Measurements from ENCODE around the gene ZSWIM4.
"Not testable (repeated sequence)": the region's sequence is repeated elsewhere in the genome, so short reads cannot be mapped to it uniquely, and the experiment has no call there.

ZSWIM4 gene

GRCh38 chr19:13794757-13795589, at the start of gene ZSWIM4:
Gene ZSWIM4, plus strand, starts transcription at chr19:13795443. Its CDS starts 206 bp downstream, at chr19:13795649.
- DNase-seq: peak; percentile 99

GRCh38 chr19:13747098-13747453, 48.2 kb upstream of the ZSWIM4 start:
- no peak for DNase-seq

GRCh38 chr19:13748169-13748828, 46.9 kb upstream of the ZSWIM4 start:
- DNase-seq: peak; percentile 5

- no peak for DNase-seq
Observed at GRCh38 chr19:13751436-13751835, 43.8 kb upstream of the ZSWIM4 start.

GRCh38 chr19:13753622-13754021, 41.6 kb upstream of the ZSWIM4 start:
- not testable (repeated sequence) for DNase-seq

GRCh38 chr19:13756210-13756609, 39.0 kb upstream of the ZSWIM4 start:
- no peak for DNase-seq

GRCh38 chr19:13757805-13758772, 37.2 kb upstream of the ZSWIM4 start:
- DNase-seq: no peak

GRCh38 chr19:13758795-13759194, 36.4 kb upstream of the ZSWIM4 start:
- DNase-seq: no peak

GRCh38 chr19:13761423-13761822, 33.8 kb upstream of the ZSWIM4 start:
- no peak for DNase-seq

GRCh38 chr19:13762635-13763235, 32.5 kb upstream of the ZSWIM4 start:
- no peak for DNase-seq

GRCh38 chr19:13763265-13763664, 32.0 kb upstream of the ZSWIM4 start:
- no peak for DNase-seq

- peak; percentile 69 for DNase-seq
Observed at GRCh38 chr19:13764101-13764807, 31.0 kb upstream of the ZSWIM4 start, which contains the start of gene MRI1. Gene MRI1, plus strand, starts transcription at chr19:13764522. Its CDS starts 67 bp downstream, at chr19:13764589.

GRCh38 chr19:13764821-13765394, 30.3 kb upstream of the ZSWIM4 start:
- DNase-seq: no peak

- DNase-seq: no peak
Observed at GRCh38 chr19:13765395-13766094, 29.7 kb upstream of the ZSWIM4 start.

- no peak for DNase-seq
Observed at GRCh38 chr19:13766095-13766481, 29.2 kb upstream of the ZSWIM4 start.

- no peak for DNase-seq
Observed at GRCh38 chr19:13768510-13768909, 26.7 kb upstream of the ZSWIM4 start.

- no peak for DNase-seq
Observed at GRCh38 chr19:13770013-13770635, 25.1 kb upstream of the ZSWIM4 start.

GRCh38 chr19:13774217-13775191, 20.7 kb upstream of the ZSWIM4 start, which contains the start of gene C19orf53:
Gene C19orf53, plus strand, starts transcription at chr19:13774456. Its CDS starts 22 bp downstream, at chr19:13774478.
- DNase-seq: peak; percentile 89

- no peak for DNase-seq
Observed at GRCh38 chr19:13778398-13778797, 16.8 kb upstream of the ZSWIM4 start.

Measured in NCI-H1105 (cell line).